Right atrium auricular region (tissue), 2 donors: ENCODE measurements around the gene GSK3B. TPM values are rescaled to one million over a fixed set of nuclear protein-coding genes. Genes with fewer than 3 reads are reported as not detected.

Source experiments
- DNase-seq: peaks from one replicate; pipeline ENCODE4 v3.0.0-alpha.2; 2019; ENCODE audit warnings: low spot score
- H3K27ac ChIP-seq, 2 donors: fragments of 200-600 bp; sonication (generic); 1 replicate in 1 of 2; 2 replicates in 1 of 2; pipeline ENCODE4 v1.5.1; 2016 to 2019
- H3K27me3 ChIP-seq, 2 donors: fragments of 200-600 bp; sonication (generic); one replicate each; pipeline versions ENCODE4 v1.5.1 to v1.6.0; 2017 to 2019
- H3K36me3 ChIP-seq: fragments of 200-600 bp; sonication (generic); one replicate; pipeline ENCODE4 v1.5.1; 2016
- H3K4me1 ChIP-seq, 2 donors: fragments of 200-600 bp; sonication (generic); one replicate each; pipeline versions ENCODE4 v1.5.1 to v1.6.0; 2017 to 2019
- H3K4me3 ChIP-seq, 2 donors: fragments of 200-600 bp; sonication (generic); 1 replicate in 1 of 2; 2 replicates in 1 of 2; pipeline ENCODE4 v1.5.1; 2017 to 2019; ENCODE audit warnings: mild to moderate bottlenecking in 1 of 2, moderate library complexity in 1 of 2
- H3K9me3 ChIP-seq, 2 donors: fragments of 200-600 bp; sonication (generic); one replicate each; pipeline ENCODE4 v1.5.1; 2019
- CTCF ChIP-seq, 2 donors: fragments of 200-600 bp; sonication (generic); IDR thresholded peaks; one replicate each; pipeline ENCODE4 v1.5.1; 2019; ENCODE audit warnings: antibody characterized with exemption in 2 of 2
- total RNA-seq, 2 donors: library from RNA; depleted of rRNA; stranded (reverse); fragments of >200 nt; gene quantifications; one replicate each; pipeline ENCODE4 v1.1.0, GENCODE V29; 2016

GSK3B gene
- total RNA-seq, 2 donors from 2014 or later, result 31.3 to 42.0 TPM

DNA sequence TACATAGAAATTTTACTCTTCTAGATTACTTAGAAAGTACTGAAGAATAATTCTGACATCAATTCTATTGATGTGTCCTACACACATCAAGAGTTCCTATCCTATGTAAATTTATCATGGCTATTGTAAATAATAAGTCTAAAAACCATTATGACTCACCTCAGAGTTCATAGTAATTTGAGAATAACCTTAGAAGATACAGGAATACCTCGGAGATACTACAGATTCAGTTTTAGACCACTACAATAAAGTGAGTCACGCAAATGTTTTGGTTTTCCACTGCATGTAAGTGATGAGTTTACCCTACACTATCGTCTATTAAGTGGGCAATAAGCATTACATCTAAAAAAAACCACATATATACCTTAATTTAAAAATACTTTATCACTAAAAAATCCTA lies 237.6 kb downstream of the GSK3B start:
- no peak overlapping the region for H3K4me3 ChIP-seq
- no peak for TF ChIP-seq CTCF (IDR thresholded peaks at IDR 0.05)
- no peaks in the 10 kb centered on the region for H3K4me1 ChIP-seq
- DNase-seq, result no peak
- no peak overlapping the region for H3K27ac ChIP-seq
- no peaks in the 10 kb centered on the region for H3K36me3 ChIP-seq
- no peaks in the 10 kb centered on the region for H3K27me3 ChIP-seq
- H3K9me3 ChIP-seq, result peaks cover 0 to 7% of the 10 kb centered on the region in 2 donors

GRCh38 chr3:119849126-119849525 lies 245.1 kb downstream of the GSK3B start:
- TF ChIP-seq CTCF (IDR thresholded peaks at IDR 0.05), result no peak
- no peaks in the 10 kb centered on the region for H3K36me3 ChIP-seq
- no peaks in the 10 kb centered on the region for H3K27me3 ChIP-seq
- H3K4me1 ChIP-seq, result no peaks in the 10 kb centered on the region
- H3K9me3 ChIP-seq, result no peaks in the 10 kb centered on the region
- no peak for DNase-seq
- H3K27ac ChIP-seq, result no peak overlapping the region
- no peak overlapping the region for H3K4me3 ChIP-seq

DNA sequence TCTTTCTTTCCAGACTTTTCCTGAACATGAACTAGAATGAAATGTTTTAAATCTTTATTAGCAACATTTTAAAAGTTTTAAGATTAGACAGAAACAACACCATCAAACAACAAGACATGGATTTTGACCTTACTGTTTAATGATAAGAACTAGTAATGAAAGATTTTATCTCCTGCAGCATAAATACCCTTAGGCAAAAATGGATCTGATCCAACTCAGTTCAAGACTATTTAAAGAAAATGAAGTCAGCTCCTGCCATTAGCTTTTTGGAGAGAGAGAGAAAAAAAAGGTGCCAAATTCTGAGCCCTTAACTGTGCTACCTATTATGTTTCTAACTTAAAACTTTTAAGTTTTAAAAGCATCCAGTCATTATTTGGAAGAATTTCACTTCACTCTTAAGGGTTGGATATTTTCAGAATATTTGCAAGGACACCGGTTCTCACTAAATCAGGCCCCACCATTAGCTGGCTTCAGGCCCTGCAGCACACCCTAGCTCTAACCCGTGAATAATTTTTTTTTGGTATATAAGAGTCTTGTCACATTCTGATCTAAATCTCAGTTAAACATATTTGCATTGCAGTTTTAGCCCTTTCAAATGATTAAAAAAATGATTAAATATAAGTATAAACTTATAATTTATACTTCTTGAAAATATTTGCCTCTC lies 252.3 kb downstream of the GSK3B start:
- no peak for DNase-seq
- Histone ChIP-seq H3K4me3 (no peak overlapping the region), H3K9me3 (no peaks in the 10 kb centered on the region), H3K27me3 (no peaks in the 10 kb centered on the region), H3K4me1 (peaks cover 0 to 11% of the 10 kb centered on the region in 2 donors), H3K27ac (peak overlapping the region; percentile 17 to 24), H3K36me3 (peaks cover 4% of the 10 kb centered on the region)
- no peak for TF ChIP-seq CTCF (IDR thresholded peaks at IDR 0.05)

DNA sequence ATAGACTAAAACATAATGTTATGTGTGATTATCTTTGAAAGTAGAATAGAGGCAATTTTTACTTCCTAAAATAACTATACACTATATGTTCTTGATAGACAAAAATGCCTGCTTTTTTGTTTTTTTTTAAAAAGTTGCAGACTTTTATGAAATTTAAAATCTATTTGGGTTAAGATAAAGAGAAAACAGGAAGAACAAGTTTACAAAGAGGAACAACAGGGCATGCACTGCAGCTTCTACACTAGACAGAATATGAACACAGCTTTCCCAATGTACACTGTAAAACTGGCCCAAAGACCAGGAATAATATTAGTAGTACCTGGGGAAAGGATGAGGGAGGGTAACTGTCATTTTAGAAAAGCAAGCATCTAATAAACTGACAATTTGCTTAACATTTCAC lies 258.7 kb downstream of the GSK3B start:
- Histone ChIP-seq H3K4me1 (no peaks in the 10 kb centered on the region), H3K27me3 (no peaks in the 10 kb centered on the region), H3K4me3 (no peak overlapping the region), H3K36me3 (no peaks in the 10 kb centered on the region), H3K9me3 (no peaks in the 10 kb centered on the region), H3K27ac (no peak overlapping the region)
- DNase-seq, result no peak
- TF ChIP-seq CTCF (IDR thresholded peaks at IDR 0.05), result no peak

- no peak for TF ChIP-seq CTCF (IDR thresholded peaks at IDR 0.05)
- Histone ChIP-seq H3K9me3 (no peaks in the 10 kb centered on the region), H3K4me1 (no peaks in the 10 kb centered on the region), H3K27me3 (no peaks in the 10 kb centered on the region), H3K36me3 (no peaks in the 10 kb centered on the region), H3K27ac (no peak overlapping the region), H3K4me3 (no peak overlapping the region)
- DNase-seq, result no peak
Observed at GRCh38 chr3:119834754-119835370, 259.4 kb downstream of the GSK3B start.
